ENCODE data around the gene FAM227B. TPM values are rescaled to one million over a fixed set of nuclear protein-coding genes. Genes with fewer than 3 reads are reported as not detected.

The FAM227B gene
- total and polyA plus RNA-seq, 10 donors: 4.1 to 7.5 (median 5.2) TPM

- H3K4me3 ChIP-seq: no peak overlapping the region
- TF ChIP-seq CTCF (IDR thresholded peaks at IDR 0.05 in 8 of 11, conservative IDR thresholded peaks at IDR 0.05 in 3 of 11) (no peak), POLR2A (IDR thresholded peaks at IDR 0.05) (no peak), POLR2AphosphoS5 (IDR thresholded peaks at IDR 0.05) (no peak)
Measured at GRCh38 chr15:49293941-49294340, 326.7 kb downstream of the FAM227B start.

DNA sequence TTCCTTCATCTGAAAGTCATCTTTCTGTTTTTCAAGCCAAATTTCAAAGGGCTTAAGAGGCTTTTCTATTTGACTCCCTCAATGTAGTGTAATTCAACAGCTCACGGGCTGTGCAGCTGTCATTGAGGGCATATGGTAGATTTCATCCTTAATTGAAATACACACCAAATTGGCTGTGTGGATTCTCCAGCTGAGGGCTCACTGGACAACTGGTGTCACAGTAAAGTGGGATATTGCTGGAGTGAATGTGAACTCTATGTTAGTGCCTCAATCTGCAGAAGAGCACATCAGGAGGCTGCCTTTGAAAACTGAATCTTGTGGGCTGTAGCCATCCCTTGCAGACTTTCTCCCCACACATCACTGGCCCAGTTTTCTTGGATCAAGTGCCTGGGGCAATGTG is 330.4 kb downstream of the FAM227B start:
- intact Hi-C loops (cut with DNase I; ENCODE audit: low total_unique reads): no loop called here
- no peak for DNase-seq
- H3K27me3 ChIP-seq (replicated peaks in 1 of 7): no peaks in the 10 kb centered on the region
- 31 to 91% (median 82%) methylated on average over 1 of the region's 1 CpG for WGBS, 5 donors
- H3K27ac ChIP-seq: no peak overlapping the region
- H3K4me1 ChIP-seq: peaks cover 0 to 6% (median 0%) of the 10 kb centered on the region in 6 donors
- H3K36me3 ChIP-seq: peaks cover 0 to 89% (median 15%) of the 10 kb centered on the region in 6 donors
- no peak overlapping the region for H3K4me3 ChIP-seq
- TF ChIP-seq POLR2AphosphoS5 (IDR thresholded peaks at IDR 0.05) (no peak), POLR2A (IDR thresholded peaks at IDR 0.05) (no peak), CTCF (IDR thresholded peaks at IDR 0.05 in 8 of 11, conservative IDR thresholded peaks at IDR 0.05 in 3 of 11) (no peak)
- no peaks in the 10 kb centered on the region for H3K9me3 ChIP-seq

More at GRCh38 chr15:49293941-49294340, 326.7 kb downstream of the FAM227B start:
- H3K36me3 ChIP-seq: peaks cover 0 to 78% (median 11%) of the 10 kb centered on the region in 6 donors
- intact Hi-C loops (cut with DNase I; ENCODE audit: low total_unique reads): no loop called here
- H3K27me3 ChIP-seq (replicated peaks in 1 of 7): no peaks in the 10 kb centered on the region
- H3K4me1 ChIP-seq: no peaks in the 10 kb centered on the region
- no peak for DNase-seq
- no peak overlapping the region for H3K27ac ChIP-seq
- H3K9me3 ChIP-seq: peaks cover 0 to 6% (median 0%) of the 10 kb centered on the region in 8 donors

GRCh38 chr15:49288391-49288790 is 332.2 kb downstream of the FAM227B start:
- Histone ChIP-seq H3K4me1 (peaks cover 0 to 6% (median 0%) of the 10 kb centered on the region in 6 donors), H3K27ac (no peak overlapping the region), H3K9me3 (no peaks in the 10 kb centered on the region), H3K4me3 (no peak overlapping the region), H3K27me3 (replicated peaks in 1 of 7) (no peaks in the 10 kb centered on the region), H3K36me3 (peaks cover 0 to 89% (median 28%) of the 10 kb centered on the region in 6 donors)
- intact Hi-C loops (cut with DNase I; ENCODE audit: low total_unique reads): no loop called here
- 94 to 100% (median 97%) methylated on average over 2 of the region's 2 CpGs for WGBS, 5 donors
- TF ChIP-seq POLR2A (IDR thresholded peaks at IDR 0.05): no peak
- no peak for TF ChIP-seq POLR2AphosphoS5 (IDR thresholded peaks at IDR 0.05)
- no peak for TF ChIP-seq CTCF (IDR thresholded peaks at IDR 0.05 in 8 of 11, conservative IDR thresholded peaks at IDR 0.05 in 3 of 11)
- no peak for DNase-seq

- Histone ChIP-seq H3K27me3 (replicated peaks in 1 of 7) (no peaks in the 10 kb centered on the region), H3K9me3 (no peaks in the 10 kb centered on the region), H3K27ac (no peak overlapping the region), H3K4me1 (peaks cover 0 to 6% (median 0%) of the 10 kb centered on the region in 6 donors), H3K36me3 (peaks cover 0 to 89% (median 29%) of the 10 kb centered on the region in 6 donors), H3K4me3 (no peak overlapping the region)
- intact Hi-C loops (cut with DNase I; ENCODE audit: low total_unique reads): no loop called here
- no peak for DNase-seq
- TF ChIP-seq POLR2AphosphoS5 (IDR thresholded peaks at IDR 0.05) (no peak), CTCF (IDR thresholded peaks at IDR 0.05 in 8 of 11, conservative IDR thresholded peaks at IDR 0.05 in 3 of 11) (no peak)
Measured at GRCh38 chr15:49287481-49287880, 333.1 kb downstream of the FAM227B start.

Data from spleen (tissue), 11 donors.